Ramos (cell line): ENCODE measurements around the gene NT5C1B.

Experiments used
- in situ Hi-C: fragments of 300-500 bp; cut with MboI; formaldehyde crosslinking; loops from one replicate; pipeline ENCODE4 v1.14.3; 2022; ENCODE audit warnings: low sequenced_read_pairs; ENCODE audit not compliant: unreplicated experiment

NT5C1B gene

GRCh38 chr2:18602298-18602697 is 12.9 kb upstream of the NT5C1B start:
- in situ Hi-C loops: no loop called here

GRCh38 chr2:18600255-18600613 is 10.9 kb upstream of the NT5C1B start:
- in situ Hi-C loops: no loop called here

- in situ Hi-C loops: no loop called here
Measured at GRCh38 chr2:18599509-18600254, 10.3 kb upstream of the NT5C1B start.

- in situ Hi-C loops: no loop called here
Measured at GRCh38 chr2:18598848-18599484, 9.6 kb upstream of the NT5C1B start.

GRCh38 chr2:18597618-18598017 is 8.2 kb upstream of the NT5C1B start:
- in situ Hi-C loops: no loop called here

- in situ Hi-C loops: no loop called here
Measured at GRCh38 chr2:18596993-18597392, 7.6 kb upstream of the NT5C1B start.

GRCh38 chr2:18593496-18593895 is 4.1 kb upstream of the NT5C1B start:
- in situ Hi-C loops: no loop called here

GRCh38 chr2:18592372-18592771 is 3.0 kb upstream of the NT5C1B start:
- in situ Hi-C loops: no loop called here

- in situ Hi-C loops: no loop called here
Measured at GRCh38 chr2:18588802-18589201, 567 bp downstream of the NT5C1B start.

GRCh38 chr2:18588049-18588448 is 1.3 kb downstream of the NT5C1B start:
- in situ Hi-C loops: no loop called here

GRCh38 chr2:18585526-18585925 is 3.8 kb downstream of the NT5C1B start:
- in situ Hi-C loops: no loop called here

- in situ Hi-C loops: no loop called here
Measured at GRCh38 chr2:18584608-18584954, 4.8 kb downstream of the NT5C1B start.

GRCh38 chr2:18583905-18584607 is 5.3 kb downstream of the NT5C1B start:
- in situ Hi-C loops: no loop called here

GRCh38 chr2:18580606-18581005 is 8.8 kb downstream of the NT5C1B start:
- in situ Hi-C loops: no loop called here

GRCh38 chr2:18578033-18578432 is 11.3 kb downstream of the NT5C1B start:
- in situ Hi-C loops: no loop called here

GRCh38 chr2:18566145-18566769 is 23.1 kb downstream of the NT5C1B start:
- in situ Hi-C loops: no loop called here

- in situ Hi-C loops: no loop called here
Measured at GRCh38 chr2:18560797-18561085, 28.6 kb downstream of the NT5C1B start.

GRCh38 chr2:18560031-18560796 is 29.2 kb downstream of the NT5C1B start, which contains the start of gene RDH14:
TSS of gene RDH14 (minus strand) at chr2:18560653. CDS start at chr2:18560572, 81 bp downstream.
- in situ Hi-C loops: no loop called here

GRCh38 chr2:18559531-18560030 is 29.8 kb downstream of the NT5C1B start:
- in situ Hi-C loops: no loop called here

- in situ Hi-C loops: no loop called here
Measured at GRCh38 chr2:18558458-18558857, 30.9 kb downstream of the NT5C1B start.
